ENCODE measurements around the gene RCBTB1.

RCBTB1 gene

DNA sequence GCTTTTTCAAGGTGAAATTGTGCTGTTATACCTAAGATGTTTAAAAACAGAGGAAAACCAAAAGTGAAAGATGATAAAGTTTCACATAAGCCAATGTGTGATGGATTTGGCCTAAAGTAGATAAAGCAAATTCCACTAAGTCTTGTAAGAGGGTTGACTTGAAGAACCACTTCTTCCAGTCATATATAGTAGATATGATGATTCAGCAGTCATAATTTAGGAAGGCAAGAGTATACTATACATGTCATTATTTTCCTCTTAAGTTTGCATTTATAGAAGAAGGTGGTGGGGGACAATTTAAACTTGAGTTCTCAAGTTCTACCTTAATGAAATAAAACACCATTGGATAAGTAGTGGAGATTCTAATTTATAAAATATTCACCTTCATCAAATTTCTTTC, 52.3 kb downstream of the RCBTB1 start:
- CTCF ChIA-PET = no interaction called here
- TF ChIP-seq ARNT (IDR thresholded peaks at IDR 0.05) (no peak), FOXK2 (IDR thresholded peaks at IDR 0.05) (no peak), L3MBTL2 (conservative IDR thresholded peaks at IDR 0.05) (no peak), ELF4 (IDR thresholded peaks at IDR 0.05) (no peak), SUZ12 (IDR thresholded peaks at IDR 0.05) (no peak), LEF1 (IDR thresholded peaks at IDR 0.05; ENCODE audit: borderline replicate concordance) (no peak), FOXA1 (IDR thresholded peaks at IDR 0.05) (no peak), FOXM1 (IDR thresholded peaks at IDR 0.05; ENCODE audit: borderline replicate concordance) (no peak), CTBP1 (IDR thresholded peaks at IDR 0.05; ENCODE audit: borderline replicate concordance) (no peak), ZNF384 (IDR thresholded peaks at IDR 0.05) (no peak), NFRKB (IDR thresholded peaks at IDR 0.05) (no peak), TARDBP (IDR thresholded peaks at IDR 0.05) (no peak)
- TF ChIP-seq, protein P1, sequence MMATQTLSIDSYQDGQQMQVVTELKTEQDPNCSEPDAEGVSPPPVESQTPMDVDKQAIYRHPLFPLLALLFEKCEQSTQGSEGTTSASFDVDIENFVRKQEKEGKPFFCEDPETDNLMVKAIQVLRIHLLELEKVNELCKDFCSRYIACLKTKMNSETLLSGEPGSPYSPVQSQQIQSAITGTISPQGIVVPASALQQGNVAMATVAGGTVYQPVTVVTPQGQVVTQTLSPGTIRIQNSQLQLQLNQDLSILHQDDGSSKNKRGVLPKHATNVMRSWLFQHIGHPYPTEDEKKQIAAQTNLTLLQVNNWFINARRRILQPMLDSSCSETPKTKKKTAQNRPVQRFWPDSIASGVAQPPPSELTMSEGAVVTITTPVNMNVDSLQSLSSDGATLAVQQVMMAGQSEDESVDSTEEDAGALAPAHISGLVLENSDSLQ (IDR thresholded peaks at IDR 0.05) = no peak
- POLR2A ChIA-PET = no interaction called here

DNA sequence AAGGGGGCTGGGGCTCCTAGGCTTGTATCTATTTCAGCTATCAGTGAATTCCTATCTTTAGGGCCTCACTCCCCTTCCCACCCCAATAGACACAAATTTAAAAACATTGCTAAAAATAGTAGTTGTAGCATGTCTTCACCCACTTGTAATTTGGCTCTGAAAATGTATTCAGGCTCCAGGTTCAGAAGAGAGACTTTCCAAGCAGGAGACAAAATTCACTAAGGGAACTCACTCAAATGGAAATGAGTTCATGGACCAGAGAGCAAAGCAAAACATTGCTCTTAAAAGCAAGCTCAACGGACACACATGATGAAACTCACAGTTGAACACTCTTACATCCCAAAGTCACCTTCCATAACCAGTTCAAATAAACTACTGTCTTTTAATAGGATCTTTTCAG, 52.8 kb downstream of the RCBTB1 start:
- no peak for DNase-seq (ENCODE audit: extremely low spot score)
- TF ChIP-seq FOXK2 (IDR thresholded peaks at IDR 0.05) = no peak
- no peak for TF ChIP-seq BHLHE40 (IDR thresholded peaks at IDR 0.05; ENCODE audit: borderline replicate concordance)
- TF ChIP-seq L3MBTL2 (conservative IDR thresholded peaks at IDR 0.05) = no peak
- TF ChIP-seq NFRKB (IDR thresholded peaks at IDR 0.05) = no peak
- TF ChIP-seq TARDBP (IDR thresholded peaks at IDR 0.05) = no peak
- no peak for TF ChIP-seq SUZ12 (IDR thresholded peaks at IDR 0.05)
- TF ChIP-seq FOXM1 (IDR thresholded peaks at IDR 0.05; ENCODE audit: borderline replicate concordance) = no peak
- TF ChIP-seq LEF1 (IDR thresholded peaks at IDR 0.05; ENCODE audit: borderline replicate concordance) = no peak
- no peak for TF ChIP-seq HDGF (IDR thresholded peaks at IDR 0.05; ENCODE audit: borderline replicate concordance)
- TF ChIP-seq, protein P1 (IDR thresholded peaks at IDR 0.05) = no peak
- no peak for TF ChIP-seq ELF4 (IDR thresholded peaks at IDR 0.05)
- POLR2A ChIA-PET = no interaction called here

More for the DNA sequence above, 52.3 kb downstream of the RCBTB1 start:
- DNase-seq (ENCODE audit: extremely low spot score) = no peak

DNA sequence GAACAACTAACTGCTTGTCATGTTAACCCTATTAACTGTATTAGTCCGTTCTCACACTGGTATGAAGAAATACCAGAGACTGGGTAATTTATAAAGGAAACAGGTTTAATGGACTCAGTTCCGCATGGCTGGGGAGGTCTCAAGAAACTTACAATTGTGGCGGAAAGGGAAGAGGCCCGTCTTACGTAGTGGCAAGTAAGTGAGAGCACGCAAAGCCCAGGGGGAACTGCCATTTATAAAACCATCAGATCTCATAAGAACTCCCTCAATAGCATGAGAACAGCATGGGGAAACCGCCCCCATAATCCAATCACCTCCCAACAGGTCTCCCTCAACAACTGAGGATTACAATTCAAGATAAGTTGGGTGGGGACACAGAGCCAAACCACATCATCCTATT, 54.9 kb downstream of the RCBTB1 start:
- POLR2A ChIA-PET = no interaction called here
- no peak for DNase-seq (ENCODE audit: extremely low spot score)

More for the DNA sequence above, 52.8 kb downstream of the RCBTB1 start:
- CTCF ChIA-PET = no interaction called here

DNA sequence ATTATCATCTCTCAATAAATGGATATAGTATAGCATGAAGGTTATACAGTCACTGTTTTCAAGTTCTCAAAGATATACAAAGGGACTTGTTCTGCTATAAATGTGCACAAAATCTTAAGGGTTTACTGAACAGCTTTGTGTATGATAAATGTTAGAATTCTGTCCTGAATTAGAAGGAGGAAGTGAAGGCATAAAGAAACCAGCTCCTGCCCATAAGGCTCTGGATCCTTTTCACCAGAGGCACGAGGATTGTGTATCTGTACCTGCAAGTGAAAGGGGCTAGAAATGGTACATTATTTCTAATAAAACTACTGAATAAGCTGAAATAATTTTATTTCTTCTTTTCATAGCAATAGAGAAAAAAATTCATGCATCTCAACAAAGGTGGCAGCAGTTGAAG, 57.2 kb downstream of the RCBTB1 start:
- TF ChIP-seq BHLHE40 (IDR thresholded peaks at IDR 0.05; ENCODE audit: borderline replicate concordance) (no peak), NFRKB (IDR thresholded peaks at IDR 0.05) (no peak), ELF4 (IDR thresholded peaks at IDR 0.05) (no peak), ARNT (IDR thresholded peaks at IDR 0.05) (no peak), SP1 (IDR thresholded peaks at IDR 0.05) (no peak), FOXA1 (IDR thresholded peaks at IDR 0.05) (no peak), CTBP1 (IDR thresholded peaks at IDR 0.05; ENCODE audit: borderline replicate concordance) (no peak)
- TF ChIP-seq, protein P1 (IDR thresholded peaks at IDR 0.05) = no peak
- POLR2A ChIA-PET = no interaction called here
- no peak for DNase-seq (ENCODE audit: extremely low spot score)
- CTCF ChIA-PET = interaction anchor here (0.7 kb wide), 1 partner anchor 14 kb away, joined by 4 read pairs; no protein-coding TSS in a partner anchor

More for the DNA sequence above, 54.9 kb downstream of the RCBTB1 start:
- CTCF ChIA-PET = no interaction called here
- no peak for TF ChIP-seq ZNF384 (IDR thresholded peaks at IDR 0.05)
- TF ChIP-seq L3MBTL2 (conservative IDR thresholded peaks at IDR 0.05) = no peak
- no peak for TF ChIP-seq ARNT (IDR thresholded peaks at IDR 0.05)
- TF ChIP-seq FOXM1 (IDR thresholded peaks at IDR 0.05; ENCODE audit: borderline replicate concordance) = no peak
- TF ChIP-seq SP1 (IDR thresholded peaks at IDR 0.05) = no peak
- TF ChIP-seq HDGF (IDR thresholded peaks at IDR 0.05; ENCODE audit: borderline replicate concordance) = no peak
- TF ChIP-seq, protein P1 (IDR thresholded peaks at IDR 0.05) = no peak
- TF ChIP-seq LEF1 (IDR thresholded peaks at IDR 0.05; ENCODE audit: borderline replicate concordance) = no peak
- no peak for TF ChIP-seq FOXK2 (IDR thresholded peaks at IDR 0.05)
- no peak for TF ChIP-seq NFRKB (IDR thresholded peaks at IDR 0.05)
- TF ChIP-seq FOXA1 (IDR thresholded peaks at IDR 0.05) = no peak
- TF ChIP-seq TARDBP (IDR thresholded peaks at IDR 0.05) = no peak
- no peak for TF ChIP-seq CTBP1 (IDR thresholded peaks at IDR 0.05; ENCODE audit: borderline replicate concordance)
- no peak for TF ChIP-seq ELF4 (IDR thresholded peaks at IDR 0.05)
- no peak for TF ChIP-seq SUZ12 (IDR thresholded peaks at IDR 0.05)
- TF ChIP-seq BHLHE40 (IDR thresholded peaks at IDR 0.05; ENCODE audit: borderline replicate concordance) = no peak

DNA sequence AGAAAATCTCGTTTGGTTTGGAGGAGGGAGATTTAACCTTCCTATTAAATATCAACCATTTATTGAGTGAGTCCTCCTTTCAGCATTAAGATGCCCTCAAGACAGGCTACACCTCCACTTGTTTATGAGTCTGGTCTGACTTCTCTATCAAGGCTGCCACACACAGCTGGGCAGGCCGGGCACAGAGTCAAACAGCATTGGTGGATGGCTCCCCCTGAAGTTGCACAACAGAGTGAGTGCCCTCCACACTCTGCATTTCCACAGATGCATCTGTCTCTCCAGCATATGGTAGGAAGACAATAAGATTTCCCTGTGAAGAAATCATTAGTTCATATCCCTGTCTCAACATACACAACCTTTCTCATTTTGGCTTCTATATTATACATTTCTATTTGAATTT, 58.2 kb downstream of the RCBTB1 start:
- TF ChIP-seq FOXM1 (IDR thresholded peaks at IDR 0.05; ENCODE audit: borderline replicate concordance) (no peak), SP1 (IDR thresholded peaks at IDR 0.05) (no peak), ZNF384 (IDR thresholded peaks at IDR 0.05) (no peak), SUZ12 (IDR thresholded peaks at IDR 0.05) (no peak), L3MBTL2 (conservative IDR thresholded peaks at IDR 0.05) (no peak), LEF1 (IDR thresholded peaks at IDR 0.05; ENCODE audit: borderline replicate concordance) (no peak), FOXA1 (IDR thresholded peaks at IDR 0.05) (no peak), ARNT (IDR thresholded peaks at IDR 0.05) (no peak)
- TF ChIP-seq, protein P1 (IDR thresholded peaks at IDR 0.05) = no peak
- DNase-seq (ENCODE audit: extremely low spot score) = no peak
- POLR2A ChIA-PET = no interaction called here
- CTCF ChIA-PET = no interaction called here
